Ectodermal cell (in vitro differentiated cells): Measurements from ENCODE around the gene MYLK.

Source experiments
- H3K27ac ChIP-seq: 2 replicates; pipeline ENCODE4 v1.7.0; 2013; ENCODE audit warnings: mild to moderate bottlenecking, low read depth, low read length; ENCODE audit not compliant: insufficient read depth, poor library complexity, severe bottlenecking
- H3K27me3 ChIP-seq: 2 replicates; pipeline ENCODE4 v1.7.0; 2013; ENCODE audit warnings: mild to moderate bottlenecking, low read length; ENCODE audit not compliant: insufficient read depth, control insufficient read depth, poor library complexity, severe bottlenecking
- H3K36me3 ChIP-seq: one replicate; pipeline ENCODE4 v1.7.0; 2013; ENCODE audit warnings: low read length; ENCODE audit not compliant: control insufficient read depth, insufficient read depth
- H3K4me1 ChIP-seq: one replicate; pipeline ENCODE4 v1.7.0; 2013; ENCODE audit warnings: low read length; ENCODE audit not compliant: control insufficient read depth, insufficient read depth
- H3K4me3 ChIP-seq: 2 replicates; pipeline ENCODE4 v1.7.0; 2013; ENCODE audit warnings: low read depth, low read length, control low read depth; ENCODE audit not compliant: insufficient read depth
- H3K9me3 ChIP-seq: 2 replicates; pipeline ENCODE4 v1.7.0; 2013; ENCODE audit warnings: mild to moderate bottlenecking, low read length, moderate library complexity; ENCODE audit not compliant: control insufficient read depth
- WGBS, 2 experiments: methylation state at CpG; one replicate each; pipeline ENCODE4 v1.1.7; 2013; ENCODE audit warnings: missing lambda C conversion rate in 2 of 2; 5-methylcytosine and 5-hydroxymethylcytosine counted together

The MYLK gene

GRCh38 chr3:123734527-123734902, 149.6 kb downstream of the MYLK start:
- no peaks in the 10 kb centered on the region for H3K9me3 ChIP-seq
- no peak overlapping the region for H3K4me3 ChIP-seq
- H3K27me3 ChIP-seq, result no peaks in the 10 kb centered on the region
- H3K36me3 ChIP-seq, result no peaks in the 10 kb centered on the region
- 77 to 78% methylated on average over 6 of the region's 6 CpGs for WGBS, 2 experiments
- H3K4me1 ChIP-seq, result no peaks in the 10 kb centered on the region
- H3K27ac ChIP-seq, result no peak overlapping the region

- Histone ChIP-seq H3K4me1 (no peaks in the 10 kb centered on the region), H3K27me3 (no peaks in the 10 kb centered on the region), H3K4me3 (no peak overlapping the region), H3K36me3 (no peaks in the 10 kb centered on the region), H3K27ac (no peak overlapping the region), H3K9me3 (no peaks in the 10 kb centered on the region)
- 91 to 92% methylated on average over 13 of the region's 13 CpGs for WGBS, 2 experiments
Measured at GRCh38 chr3:123733805-123734526, 150.2 kb downstream of the MYLK start.

DNA sequence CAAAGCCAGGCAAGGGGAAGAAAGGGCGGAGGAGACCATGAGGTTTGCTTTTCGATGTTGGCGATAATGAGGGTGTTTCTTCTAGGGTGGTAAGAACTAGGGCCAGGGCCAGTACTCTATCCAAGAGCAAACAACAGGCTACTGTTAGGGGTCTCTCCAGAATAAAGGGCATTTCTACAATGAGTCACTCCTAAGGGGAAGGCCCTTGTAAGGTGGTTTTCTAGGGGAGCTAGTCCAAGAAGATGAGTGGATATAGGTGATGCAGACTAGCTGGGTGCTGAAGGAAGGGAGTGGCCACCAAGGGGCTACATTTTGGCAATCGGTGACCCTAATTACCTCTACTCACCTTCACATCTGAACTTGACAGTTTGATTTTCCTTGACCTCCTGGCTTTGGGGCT, 150.8 kb downstream of the MYLK start:
- no peaks in the 10 kb centered on the region for H3K36me3 ChIP-seq
- no peak overlapping the region for H3K27ac ChIP-seq
- H3K4me3 ChIP-seq, result no peak overlapping the region
- 95 to 97% methylated on average over 4 of the region's 4 CpGs for WGBS, 2 experiments
- H3K27me3 ChIP-seq, result no peaks in the 10 kb centered on the region
- no peaks in the 10 kb centered on the region for H3K9me3 ChIP-seq
- H3K4me1 ChIP-seq, result no peaks in the 10 kb centered on the region

DNA sequence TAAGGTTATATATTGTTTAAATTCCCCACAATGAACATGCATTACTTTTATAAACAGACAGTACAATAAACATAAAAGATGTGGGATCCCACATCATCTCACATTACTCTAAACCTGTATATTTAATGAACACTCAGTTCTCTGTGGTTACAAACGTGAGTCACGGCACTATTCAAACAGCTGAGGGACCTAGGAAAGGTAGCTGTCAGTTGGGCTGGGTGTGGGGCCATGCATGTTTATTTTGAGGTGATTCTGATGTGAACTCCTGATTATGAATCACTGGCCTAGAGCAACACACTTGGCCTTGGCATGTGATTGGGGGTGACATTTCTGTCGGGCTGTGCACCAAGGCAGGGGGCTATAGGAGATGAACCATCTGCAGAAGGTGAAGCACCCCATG, 151.7 kb downstream of the MYLK start:
- H3K27ac ChIP-seq, result no peak overlapping the region

GRCh38 chr3:123730829-123731228, 153.3 kb downstream of the MYLK start:
- H3K4me3 ChIP-seq, result no peak overlapping the region
- no peaks in the 10 kb centered on the region for H3K27me3 ChIP-seq
- no peaks in the 10 kb centered on the region for H3K36me3 ChIP-seq
- no peaks in the 10 kb centered on the region for H3K4me1 ChIP-seq
- no peaks in the 10 kb centered on the region for H3K9me3 ChIP-seq
- no peak overlapping the region for H3K27ac ChIP-seq
- WGBS, 2 experiments, result 98% methylated on average over 4 of the region's 4 CpGs

More for the DNA sequence above, 151.7 kb downstream of the MYLK start:
- Histone ChIP-seq H3K9me3 (no peaks in the 10 kb centered on the region), H3K36me3 (no peaks in the 10 kb centered on the region), H3K27me3 (no peaks in the 10 kb centered on the region), H3K4me1 (no peaks in the 10 kb centered on the region), H3K4me3 (no peak overlapping the region)
- 93 to 94% methylated on average over 3 of the region's 3 CpGs for WGBS, 2 experiments

DNA sequence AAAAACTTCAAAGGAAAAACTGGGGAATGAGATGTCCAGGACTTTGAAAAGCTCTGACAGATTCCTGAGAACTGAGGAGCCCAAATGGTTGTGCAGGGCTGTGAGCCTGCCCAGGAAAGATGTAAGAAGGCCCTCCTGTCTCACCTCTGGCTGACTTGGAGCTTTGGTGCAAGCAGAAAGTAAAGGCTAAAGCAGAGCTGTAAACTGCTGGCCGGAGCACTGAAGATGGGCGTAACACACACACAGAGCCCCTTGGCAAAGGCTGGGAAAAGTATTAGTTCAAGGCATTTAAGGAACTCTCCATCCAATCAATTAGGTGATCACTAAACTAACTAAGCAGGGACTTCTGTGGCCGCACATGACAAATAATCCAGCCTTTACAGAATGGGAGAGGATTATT, 155.1 kb downstream of the MYLK start:
- H3K36me3 ChIP-seq, result no peaks in the 10 kb centered on the region

DNA sequence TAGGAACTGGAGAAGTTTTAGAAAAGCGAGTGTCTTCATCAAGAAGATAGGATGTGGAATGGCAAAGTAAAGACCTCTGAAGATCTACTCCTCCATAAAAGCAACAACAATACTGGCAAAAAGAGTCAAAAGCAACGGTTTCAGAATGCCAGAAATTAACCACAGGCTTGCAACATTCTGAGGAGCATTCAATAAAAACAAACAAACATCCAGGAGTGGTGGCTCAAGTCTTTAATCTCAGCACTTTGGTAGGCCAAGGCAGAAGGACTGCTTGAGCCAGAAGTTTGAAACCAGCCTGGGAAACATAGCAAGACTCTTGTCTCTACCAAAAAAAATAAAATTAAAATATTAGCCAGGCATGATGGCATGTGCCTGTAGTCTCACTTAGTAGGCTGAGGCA, 156.1 kb downstream of the MYLK start:
- H3K27ac ChIP-seq, result no peak overlapping the region
- no peaks in the 10 kb centered on the region for H3K9me3 ChIP-seq
- no peak overlapping the region for H3K4me3 ChIP-seq
- no peaks in the 10 kb centered on the region for H3K36me3 ChIP-seq
- H3K27me3 ChIP-seq, result no peaks in the 10 kb centered on the region
- WGBS, 2 experiments, result 79 to 99% methylated on average over 1 to 2 of the region's 2 CpGs
- H3K4me1 ChIP-seq, result no peaks in the 10 kb centered on the region

More for the DNA sequence above, 155.1 kb downstream of the MYLK start:
- Histone ChIP-seq H3K9me3 (no peaks in the 10 kb centered on the region), H3K4me1 (no peaks in the 10 kb centered on the region), H3K27me3 (no peaks in the 10 kb centered on the region), H3K4me3 (no peak overlapping the region), H3K27ac (no peak overlapping the region)
- 90 to 95% methylated on average over 2 to 3 of the region's 3 CpGs for WGBS, 2 experiments

DNA sequence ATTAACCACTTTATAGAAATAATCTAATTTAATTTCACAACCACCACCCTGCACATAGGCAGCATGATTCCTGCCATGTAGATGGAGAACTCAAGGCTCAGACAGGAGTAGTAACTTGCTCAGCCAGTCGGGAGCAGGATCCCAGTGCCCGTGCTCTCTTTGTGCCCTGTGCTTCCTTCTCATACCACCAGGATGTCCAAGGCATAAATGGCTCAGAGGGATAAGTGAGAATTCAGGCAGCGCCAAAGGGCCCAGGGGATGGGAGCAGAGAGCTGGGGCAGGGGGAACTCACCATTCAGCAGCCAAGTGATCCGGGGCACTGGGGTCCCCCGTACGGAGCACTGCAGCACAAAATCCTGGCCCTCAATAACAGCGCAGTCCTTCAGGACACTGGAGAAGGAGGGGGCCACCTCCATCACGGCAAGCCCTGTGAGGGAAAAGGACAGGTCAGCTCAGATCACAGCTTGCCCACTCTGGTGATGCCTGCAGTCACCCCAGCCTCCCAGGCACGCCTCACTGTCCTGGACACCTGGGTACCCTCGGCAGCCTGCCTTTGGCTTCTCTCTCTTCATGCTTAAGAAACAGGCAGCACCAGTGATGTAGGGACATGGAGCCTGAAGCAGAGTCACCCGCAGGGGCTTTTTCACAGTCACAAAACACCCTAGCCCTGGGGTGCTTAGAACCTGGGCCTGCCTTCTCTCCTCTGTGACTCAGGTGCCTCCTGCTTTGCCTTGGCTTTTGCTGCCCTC, 158.3 kb downstream of the MYLK start:
- no peaks in the 10 kb centered on the region for H3K27me3 ChIP-seq
- H3K4me1 ChIP-seq, result no peaks in the 10 kb centered on the region
- no peak overlapping the region for H3K27ac ChIP-seq
- H3K9me3 ChIP-seq, result no peaks in the 10 kb centered on the region
- H3K4me3 ChIP-seq, result no peak overlapping the region
- WGBS, 2 experiments, result 93% methylated on average over 11 of the region's 11 CpGs
- no peaks in the 10 kb centered on the region for H3K36me3 ChIP-seq

GRCh38 chr3:123724306-123724705, 159.8 kb downstream of the MYLK start:
- Histone ChIP-seq H3K27ac (no peak overlapping the region), H3K36me3 (no peaks in the 10 kb centered on the region), H3K4me3 (no peak overlapping the region), H3K27me3 (no peaks in the 10 kb centered on the region), H3K9me3 (no peaks in the 10 kb centered on the region), H3K4me1 (no peaks in the 10 kb centered on the region)
- 40 to 48% methylated on average over 3 of the region's 3 CpGs for WGBS, 2 experiments

GRCh38 chr3:123723522-123724168, 160.5 kb downstream of the MYLK start:
- WGBS, 2 experiments, result 7 to 20% methylated on average over 6 to 7 of the region's 9 CpGs
- Histone ChIP-seq H3K27ac (no peak overlapping the region), H3K9me3 (no peaks in the 10 kb centered on the region), H3K4me1 (no peaks in the 10 kb centered on the region), H3K4me3 (no peak overlapping the region), H3K27me3 (no peaks in the 10 kb centered on the region), H3K36me3 (no peaks in the 10 kb centered on the region)
